GM23248 (cell line): ENCODE data around the gene SNTB2.

ENCODE experiments used
- EZH2 ChIP-seq: fragments of 200-600 bp; sonication (generic); IDR thresholded peaks from 2 replicates; pipeline ENCODE4 v1.6.1; 2018; ENCODE audit warnings: antibody characterized with exemption, mild to moderate bottlenecking; ENCODE audit not compliant: insufficient read depth, poor library complexity, severe bottlenecking
- EZH2phosphoT487 ChIP-seq: fragments of 200-600 bp; sonication (generic); IDR thresholded peaks from 2 replicates; pipeline ENCODE4 v1.6.1; 2018; ENCODE audit warnings: antibody characterized with exemption, moderate library complexity, mild to moderate bottlenecking, low read depth; ENCODE audit not compliant: insufficient read depth

GRCh38 chr16:69233124-69233523 is 46.2 kb downstream of the SNTB2 start:
- no peak for TF ChIP-seq EZH2
- no peak for TF ChIP-seq EZH2phosphoT487
